SK-N-DZ (cell line): Measurements from ENCODE around the gene CDH15.
"Not testable (repeated sequence)": the region's sequence is repeated elsewhere in the genome, so short reads cannot be mapped to it uniquely, and the experiment has no call there.

Source experiments
- DNase-seq: peaks from one replicate; pipeline ENCODE4 v3.0.0-alpha.2; 2015; ENCODE audit warnings: low spot score

Gene CDH15

DNA sequence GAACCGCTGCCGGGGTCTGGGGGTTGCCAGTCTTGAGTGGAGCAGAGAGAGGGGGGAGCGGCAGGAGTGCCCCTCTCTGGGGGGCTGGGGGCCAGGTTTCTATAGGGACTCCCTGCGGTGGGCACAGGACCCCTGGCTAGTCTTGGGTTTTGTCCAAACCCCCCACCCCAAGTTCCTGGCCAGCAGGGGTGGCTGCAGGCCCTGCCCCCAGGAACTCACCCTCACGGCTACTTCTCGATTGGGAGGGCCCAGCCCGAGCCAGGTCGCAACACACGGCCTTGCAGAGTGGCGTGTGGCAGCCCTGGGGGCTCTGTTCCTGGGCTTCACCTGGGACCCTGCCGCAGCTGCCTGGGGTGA lies 601 bp downstream of the CDH15 start:
- DNase-seq, result no peak

DNA sequence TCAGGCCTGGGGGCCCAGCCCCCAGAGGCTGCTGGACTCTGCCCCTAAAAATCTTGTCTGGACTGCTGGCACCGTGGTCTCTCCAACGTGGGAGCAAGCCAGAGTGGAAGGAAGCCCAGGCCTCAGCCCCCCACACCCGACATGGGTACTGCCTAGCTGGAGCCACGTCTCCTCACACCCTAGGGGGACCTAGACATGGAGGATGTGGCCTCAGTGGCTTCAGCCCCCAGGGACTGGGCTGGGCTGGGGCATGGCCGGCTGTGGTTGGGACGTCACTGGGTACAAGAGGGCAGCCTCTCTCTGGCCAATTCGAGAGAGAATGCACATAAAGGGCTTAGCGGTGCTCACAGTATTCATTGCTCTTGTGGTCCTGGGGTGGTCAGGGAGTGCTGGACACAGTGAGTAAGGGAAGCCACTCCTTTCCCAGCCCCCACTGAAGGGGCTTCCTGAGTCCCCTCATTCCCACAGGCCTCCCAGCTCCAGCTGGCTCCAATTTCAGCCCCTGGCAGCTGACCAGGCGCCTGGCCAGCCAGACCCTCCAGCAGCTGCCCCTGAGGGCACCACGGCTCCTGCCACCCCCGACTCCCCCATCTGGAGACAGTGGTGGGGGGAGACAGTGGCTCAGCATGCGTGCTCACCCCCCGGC lies 1.1 kb downstream of the CDH15 start:
- DNase-seq, result no peak

DNA sequence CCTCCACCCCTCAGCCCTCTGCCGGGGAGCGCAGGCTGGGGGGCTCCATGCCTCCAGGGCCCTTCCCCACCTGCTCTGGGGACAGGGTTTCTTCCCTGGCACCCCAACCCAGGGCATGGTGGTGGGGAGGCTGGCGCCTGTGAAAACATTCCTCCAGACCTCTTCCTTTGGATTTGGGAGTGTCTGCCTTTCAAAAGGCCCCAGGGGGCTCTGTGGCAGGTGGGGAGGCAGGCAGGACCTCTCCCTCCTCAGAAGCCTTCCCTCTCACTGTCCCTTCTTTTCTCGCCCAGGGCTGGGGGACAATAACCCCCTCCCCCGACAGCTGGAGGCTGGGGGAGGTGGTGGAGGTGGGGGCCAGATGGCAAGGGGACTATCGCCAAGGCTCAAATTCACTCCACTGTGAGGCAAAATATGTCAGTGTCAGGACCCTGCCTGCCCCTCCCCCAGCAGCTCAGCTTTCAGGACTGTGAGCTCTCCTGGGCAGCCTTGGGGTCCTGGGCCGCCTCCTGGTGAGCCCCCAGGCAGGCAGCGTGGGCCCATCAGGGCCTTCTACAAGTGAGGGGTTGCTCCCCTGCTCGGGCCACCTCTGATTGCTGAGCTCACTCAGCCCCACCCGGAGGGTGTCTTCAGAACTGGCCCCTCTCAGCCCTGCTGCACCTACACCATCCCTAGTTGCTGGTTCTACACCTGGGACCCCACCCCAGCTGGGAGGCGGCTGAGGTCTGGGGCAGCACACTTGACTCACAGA lies 1.8 kb downstream of the CDH15 start:
- DNase-seq, result no peak

DNA sequence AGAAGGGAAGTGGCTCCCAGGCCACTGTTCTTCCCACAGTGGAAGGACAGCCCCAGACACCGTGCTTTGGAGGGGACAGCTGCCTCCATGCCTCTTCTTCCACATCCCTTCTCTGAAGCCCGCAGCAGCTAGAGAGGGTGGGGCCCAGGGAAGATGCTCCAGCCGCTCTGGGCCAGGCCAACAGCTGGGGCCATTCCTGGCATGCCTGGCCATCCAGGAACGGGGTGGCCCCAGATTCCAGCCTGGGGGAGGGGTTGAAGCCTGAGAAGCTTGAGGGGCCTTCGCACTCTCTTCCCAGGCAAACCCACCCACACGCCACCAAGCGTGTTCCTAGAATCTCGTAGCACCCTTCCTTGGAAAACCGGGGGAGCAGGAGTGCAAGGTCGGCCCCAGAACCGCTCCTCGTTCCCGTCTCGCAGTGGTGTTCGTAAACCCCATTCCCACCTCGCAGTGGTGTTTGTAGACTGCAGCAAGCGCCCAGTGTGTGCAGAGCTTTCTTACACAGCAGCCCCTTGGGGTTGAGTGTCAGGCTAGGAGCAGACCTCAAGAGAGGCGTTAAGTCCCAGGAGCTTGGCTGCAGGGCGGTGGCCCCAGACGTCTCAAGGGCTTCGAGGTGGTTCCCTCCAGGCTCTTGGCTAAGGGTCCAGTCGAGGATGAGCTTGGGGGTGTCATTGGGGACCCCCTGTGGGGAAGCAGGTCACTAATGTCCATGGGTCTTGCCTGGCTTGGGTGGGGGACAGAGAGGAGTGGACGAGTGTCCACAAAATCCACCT lies 2.7 kb downstream of the CDH15 start:
- no peak for DNase-seq

DNA sequence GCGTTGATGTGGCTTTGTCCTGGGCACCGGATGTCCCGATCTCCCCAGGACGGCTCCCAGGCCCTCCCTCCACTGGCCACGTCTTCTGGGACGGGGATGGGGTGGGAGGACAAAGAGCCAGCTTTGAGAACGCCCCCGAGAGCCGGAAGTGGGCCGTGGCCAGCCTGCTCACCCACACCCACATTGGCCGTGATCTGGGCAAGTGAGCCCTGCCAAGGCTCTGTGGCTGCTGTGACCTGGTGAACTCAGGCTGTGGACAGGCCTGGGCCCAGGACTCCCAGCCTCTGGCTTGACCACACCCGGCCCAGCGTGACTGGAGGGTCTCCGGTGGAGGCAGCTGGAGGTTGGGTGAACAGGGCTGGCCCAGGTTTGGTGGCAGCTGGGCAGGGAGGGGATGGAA lies 3.3 kb downstream of the CDH15 start:
- DNase-seq, result no peak

DNA sequence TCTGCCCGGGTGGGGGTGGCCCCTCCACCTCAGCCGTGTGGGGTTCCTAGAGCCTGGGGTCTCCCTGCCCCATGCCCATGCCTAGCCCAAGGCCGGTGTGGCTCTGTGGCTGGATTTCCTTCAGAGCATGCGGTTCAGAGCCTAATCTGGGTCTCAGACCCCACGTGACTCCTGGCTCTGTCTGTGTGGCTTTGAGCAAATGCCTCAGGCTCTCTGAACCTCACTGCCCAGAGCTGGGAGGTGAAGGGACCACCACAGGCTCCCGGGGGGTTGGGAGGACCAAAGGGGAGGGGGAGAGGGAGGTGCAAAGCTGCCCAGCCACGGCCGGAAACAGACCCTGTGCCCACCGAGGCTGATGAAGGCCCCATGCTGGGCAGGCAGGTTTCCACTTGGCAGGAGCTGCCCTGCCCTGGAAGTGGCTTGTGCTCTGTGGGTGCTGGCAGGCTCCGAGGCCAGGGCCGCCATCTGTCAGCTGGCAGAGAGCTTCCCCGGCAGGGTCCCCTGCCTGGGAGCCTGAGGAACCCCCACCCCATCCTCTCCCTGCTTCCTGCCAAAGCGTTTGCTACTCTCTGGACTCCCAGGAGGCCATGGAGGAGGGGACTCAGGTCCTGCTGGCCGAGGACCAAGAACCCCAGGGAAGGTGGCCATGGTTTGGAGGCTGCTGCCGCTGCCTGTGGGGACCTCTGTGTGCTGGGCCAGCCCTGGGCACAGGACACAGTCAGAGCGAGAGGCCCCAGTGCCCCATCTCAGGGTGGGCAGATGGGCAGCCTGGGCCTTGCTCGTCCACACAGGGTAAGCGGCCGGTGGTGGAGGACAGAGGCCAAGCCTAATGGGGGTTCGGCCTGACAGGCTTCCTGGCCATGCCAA lies 4.0 kb downstream of the CDH15 start:
- no peak for DNase-seq

DNA sequence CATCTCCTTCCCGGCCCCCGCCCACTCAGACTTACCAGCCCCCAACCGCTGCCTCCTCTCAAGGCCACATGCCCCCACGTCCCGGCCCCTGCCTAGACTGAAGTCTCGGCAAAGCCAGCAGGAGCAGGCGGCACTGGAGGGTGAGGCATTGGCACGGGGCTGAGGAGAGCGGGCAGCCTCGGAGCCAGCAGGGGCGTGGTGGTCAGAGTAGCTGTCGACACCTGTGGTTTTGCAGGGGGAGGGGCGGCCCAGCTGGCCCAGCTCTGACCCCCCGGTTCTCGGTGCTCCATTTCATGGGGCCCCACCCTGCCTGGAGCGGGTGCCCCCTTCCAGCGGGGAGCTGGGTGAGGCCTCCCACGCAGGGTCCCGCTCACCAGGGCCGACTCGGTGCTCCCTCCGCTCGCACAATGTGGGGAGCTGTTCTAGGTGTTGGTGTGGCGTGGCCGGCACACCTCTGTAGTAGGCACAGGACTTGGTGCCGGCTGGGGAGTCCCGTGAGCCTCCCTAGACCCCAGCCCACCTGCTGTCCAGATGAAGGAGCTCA lies 4.7 kb downstream of the CDH15 start:
- DNase-seq, result no peak

DNA sequence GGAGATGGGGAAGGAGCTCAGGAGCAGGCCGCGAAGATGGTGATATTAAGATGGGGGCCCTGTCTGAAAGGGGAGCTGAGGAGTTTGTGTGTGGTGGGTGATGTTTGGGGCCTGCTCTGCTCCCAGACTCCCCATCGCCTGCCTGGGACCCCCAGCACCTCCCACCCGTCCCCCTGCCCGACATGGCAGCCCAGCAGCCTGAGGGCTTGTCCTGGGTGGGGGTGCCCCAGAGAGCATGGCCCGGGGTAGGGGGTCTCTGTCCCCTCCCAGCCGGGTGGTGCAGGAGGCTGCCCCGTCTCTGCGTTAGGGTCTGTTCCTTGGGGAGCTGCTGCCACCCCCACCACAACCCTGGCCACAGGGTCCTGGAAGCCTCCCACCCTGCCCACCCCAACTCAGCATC lies 5.2 kb downstream of the CDH15 start:
- DNase-seq, result no peak

DNA sequence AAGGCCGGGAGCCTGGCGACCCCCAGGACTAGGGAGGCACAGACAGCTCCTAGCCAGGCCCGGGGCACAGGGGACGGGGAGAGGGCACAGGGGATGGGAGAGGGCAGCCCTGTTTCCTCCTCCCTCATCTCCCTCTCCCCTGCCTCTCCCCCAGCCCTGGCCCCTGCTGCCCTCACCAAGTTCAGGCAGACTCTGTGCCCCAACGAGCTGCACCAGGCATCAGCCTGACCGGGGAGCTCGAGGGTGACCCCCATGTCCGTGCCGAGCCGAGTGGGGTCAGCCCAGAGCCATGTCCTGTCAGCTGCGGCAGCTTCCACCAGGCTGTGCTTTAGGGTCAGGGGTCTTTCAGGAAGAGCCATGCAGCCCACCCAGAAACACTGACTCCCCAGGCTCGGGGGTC lies 6.0 kb downstream of the CDH15 start:
- no peak for DNase-seq

DNA sequence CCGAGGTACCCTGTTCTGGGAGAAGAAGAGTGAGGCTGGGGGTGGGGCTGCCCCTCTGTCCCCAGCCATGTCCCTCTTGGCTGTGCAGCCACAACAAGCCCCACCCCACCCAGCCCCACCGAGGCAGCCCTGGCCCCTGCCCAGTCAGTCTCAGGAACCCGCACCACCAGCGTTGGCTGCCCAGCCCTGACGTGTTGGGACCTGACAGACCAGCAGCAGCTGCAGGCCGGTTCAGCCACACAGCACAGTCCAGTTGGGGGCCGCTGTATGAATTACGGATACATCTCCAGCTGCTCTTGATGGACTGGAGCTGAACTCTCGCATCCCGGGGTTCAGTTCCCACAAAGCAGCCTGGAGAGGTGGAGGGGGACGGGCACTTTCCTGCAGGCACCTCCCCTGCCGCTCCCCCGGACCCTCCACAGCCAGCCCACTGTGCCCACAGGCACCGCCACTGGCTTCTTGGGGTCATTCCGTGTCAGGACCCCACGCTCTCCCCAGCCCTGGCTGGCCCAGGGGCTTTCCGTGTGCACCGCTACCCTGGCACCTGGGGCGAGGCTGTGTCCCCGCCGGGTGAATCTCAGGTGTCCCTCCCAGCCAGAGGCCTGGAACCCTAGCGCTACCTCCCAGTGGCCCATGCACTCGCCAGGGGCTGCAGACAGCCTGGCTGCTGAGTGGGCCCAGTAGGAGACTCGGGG lies 7.1 kb downstream of the CDH15 start:
- DNase-seq, result no peak

DNA sequence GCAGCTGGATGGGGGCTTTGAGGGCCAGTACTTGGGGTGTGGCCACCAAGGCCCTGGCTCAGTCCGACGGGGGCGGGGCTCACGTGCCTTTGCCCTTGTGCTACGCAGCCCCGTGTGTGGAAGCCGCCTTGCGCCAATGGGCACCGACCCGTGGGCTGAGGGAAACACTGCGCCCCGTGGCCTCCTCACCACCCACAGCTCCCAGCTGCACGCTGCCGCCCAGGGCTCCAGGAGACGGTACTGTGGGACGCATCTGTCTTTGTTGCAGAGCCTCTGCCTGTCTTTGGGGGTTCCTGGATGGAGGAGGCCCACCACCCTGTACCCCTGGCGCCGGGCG lies 7.6 kb downstream of the CDH15 start:
- DNase-seq, result no peak

DNA sequence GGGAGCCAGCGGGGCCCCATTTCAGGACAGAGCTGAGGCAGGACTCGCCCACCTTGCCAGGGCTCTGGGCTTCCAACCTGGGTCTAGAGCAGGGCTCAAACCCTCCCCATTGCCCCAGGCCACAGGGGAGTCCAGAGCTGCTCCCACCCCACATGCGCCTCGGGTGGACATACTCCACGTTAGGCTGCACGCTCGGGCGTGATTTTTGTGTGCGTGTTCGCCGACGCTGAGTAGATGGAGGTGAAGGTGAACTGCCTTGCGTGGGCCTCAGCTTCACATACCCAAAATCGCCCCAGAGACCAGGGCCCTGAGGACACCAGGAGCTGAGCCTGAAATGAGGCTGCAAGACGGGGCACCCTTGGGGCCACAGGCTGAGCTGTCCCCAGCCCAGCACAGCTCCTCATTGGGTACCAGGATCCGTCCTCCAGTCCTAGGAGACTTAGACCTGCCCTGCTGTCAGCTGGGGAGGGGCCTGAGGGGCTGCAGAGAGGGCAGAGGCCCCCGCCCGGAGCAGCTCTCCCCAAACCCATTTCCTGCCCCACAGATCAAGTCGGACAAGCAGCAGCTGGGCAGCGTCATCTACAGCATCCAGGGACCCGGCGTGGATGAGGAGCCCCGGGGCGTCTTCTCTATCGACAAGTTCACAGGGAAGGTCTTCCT lies 8.2 kb downstream of the CDH15 start:
- no peak for DNase-seq

DNA sequence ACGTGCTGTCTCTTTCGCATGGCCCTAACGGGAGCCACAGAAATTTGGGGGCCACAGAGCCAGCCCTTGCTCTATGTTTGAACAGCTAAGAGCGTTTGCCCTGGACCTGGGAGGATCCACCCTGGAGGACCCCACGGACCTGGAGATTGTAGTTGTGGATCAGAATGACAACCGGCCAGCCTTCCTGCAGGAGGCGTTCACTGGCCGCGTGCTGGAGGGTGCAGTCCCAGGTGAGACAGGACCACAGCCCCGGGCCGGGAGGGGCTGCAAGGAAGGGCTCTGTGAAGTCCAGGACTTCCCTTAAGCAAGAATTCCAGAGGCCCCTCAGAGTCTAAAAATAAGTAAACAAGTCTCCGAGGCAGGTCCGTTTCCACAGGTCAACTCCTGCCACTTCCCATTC lies 11.9 kb downstream of the CDH15 start:
- no peak for DNase-seq

DNA sequence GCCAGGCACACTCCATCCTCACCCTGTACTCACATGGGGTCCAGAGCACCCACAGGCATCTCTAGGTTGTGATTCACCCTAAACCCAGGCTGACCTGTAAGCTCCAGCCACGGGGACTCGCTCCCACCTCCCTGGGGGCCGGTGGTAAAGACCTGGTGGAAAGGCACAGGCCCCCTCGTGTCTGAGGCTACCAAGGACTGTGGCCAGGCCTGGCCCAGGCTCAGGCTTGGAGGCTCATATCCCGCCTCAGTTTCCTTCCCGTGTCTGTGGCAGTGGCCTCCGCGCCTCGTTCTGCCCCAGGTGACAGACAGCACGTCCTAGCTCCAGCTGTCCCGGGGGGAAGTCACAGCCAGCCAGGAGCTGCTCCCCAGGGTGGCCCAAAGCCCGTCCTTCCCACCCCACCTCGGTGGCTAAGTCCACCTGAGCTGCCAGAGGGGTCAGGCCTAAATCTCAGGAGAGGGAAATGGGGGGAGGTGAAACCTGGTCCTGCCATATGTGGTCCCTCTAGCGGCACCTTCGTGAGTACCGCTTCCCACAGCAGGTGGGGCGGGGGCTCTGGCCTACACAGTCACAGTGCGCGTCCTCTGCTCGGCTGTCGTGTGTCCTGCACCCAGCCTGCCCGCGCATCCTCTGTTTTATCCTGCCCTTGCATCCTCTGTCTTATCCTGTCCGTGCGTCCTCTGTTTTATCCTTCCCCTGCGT lies 12.6 kb downstream of the CDH15 start:
- DNase-seq, result no peak

DNA sequence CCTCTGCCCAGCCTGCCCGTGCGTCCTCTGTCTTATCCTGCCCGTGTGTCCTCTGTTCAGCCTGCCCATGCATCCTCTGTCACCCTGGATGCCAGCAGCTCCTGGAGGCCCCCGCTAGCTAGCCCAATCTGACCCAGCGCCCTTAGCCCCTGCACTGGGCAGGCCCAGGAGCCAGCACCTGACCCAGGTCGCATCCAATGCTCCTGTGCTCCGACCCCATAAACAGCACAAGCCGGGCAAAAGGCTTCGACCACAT lies 13.1 kb downstream of the CDH15 start:
- no peak for DNase-seq

DNA sequence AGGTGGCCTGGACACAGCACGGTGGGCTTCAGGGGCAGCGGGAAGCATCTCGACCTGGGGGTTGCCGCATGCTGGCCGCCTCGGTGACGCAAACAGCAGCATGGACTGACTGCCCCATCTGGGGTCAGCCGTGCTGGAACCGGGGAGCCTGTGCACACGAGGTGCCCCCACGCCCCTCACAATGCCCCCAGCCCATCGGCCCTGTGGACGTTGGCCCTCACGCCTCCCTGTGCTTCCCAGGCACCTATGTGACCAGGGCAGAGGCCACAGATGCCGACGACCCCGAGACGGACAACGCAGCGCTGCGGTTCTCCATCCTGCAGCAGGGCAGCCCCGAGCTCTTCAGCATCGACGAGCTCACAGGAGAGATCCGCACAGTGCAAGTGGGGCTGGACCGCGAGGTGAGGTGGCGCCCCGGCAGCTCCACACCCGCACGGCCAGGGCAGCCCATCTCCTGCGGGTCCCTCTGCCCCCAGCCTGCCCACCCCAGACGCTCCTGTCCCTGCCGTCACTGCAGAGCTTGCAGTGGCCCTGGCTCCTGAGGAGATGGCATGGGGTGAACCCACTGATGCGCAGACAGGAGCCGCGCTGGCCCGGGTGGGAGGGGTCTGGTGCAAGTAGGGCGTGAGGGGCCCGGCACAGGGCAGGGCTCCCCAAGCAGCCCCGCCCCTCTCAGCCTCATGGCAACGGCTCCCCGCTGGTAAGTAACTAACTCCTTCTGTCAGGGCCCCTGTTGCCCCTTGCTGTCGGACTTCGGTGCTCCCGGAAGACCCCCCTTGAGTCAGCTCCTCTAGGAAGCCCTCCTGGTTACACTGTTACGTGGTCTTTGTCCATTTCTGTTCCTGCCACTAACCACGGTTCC lies 13.6 kb downstream of the CDH15 start:
- no peak for DNase-seq

DNA sequence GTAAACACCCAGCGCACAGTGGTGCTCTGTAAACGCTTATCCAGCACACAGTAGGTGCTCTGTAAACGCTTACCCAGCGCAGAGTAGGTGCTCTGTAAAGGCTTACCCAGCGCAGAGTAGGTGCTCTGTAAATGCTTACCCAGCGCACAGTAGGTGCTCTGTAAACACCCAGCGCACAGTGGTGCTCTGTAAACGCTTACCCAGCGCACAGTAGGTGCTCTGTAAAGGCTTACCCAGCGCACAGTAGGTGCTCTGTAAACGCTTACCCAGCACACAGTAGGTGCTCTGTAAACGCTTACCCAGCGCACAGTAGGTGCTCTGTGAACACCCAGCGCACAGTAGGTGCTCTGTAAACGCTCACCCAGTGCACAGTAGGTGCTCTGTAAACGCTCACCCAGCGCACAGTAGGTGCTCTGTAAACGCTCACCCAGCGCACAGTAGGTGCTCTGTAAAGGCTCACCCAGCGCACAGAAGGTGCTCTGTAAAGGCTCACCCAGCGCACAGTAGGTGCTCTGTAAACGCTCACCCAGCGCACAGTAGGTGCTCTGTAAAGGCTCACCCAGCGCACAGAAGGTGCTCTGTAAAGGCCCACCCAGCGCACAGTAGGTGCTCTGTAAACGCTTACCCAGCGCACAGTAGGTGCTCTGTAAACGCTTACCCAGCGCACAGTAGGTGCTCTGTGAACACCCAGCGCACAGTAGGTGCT lies 14.5 kb downstream of the CDH15 start:
- DNase-seq, result not testable (repeated sequence)

DNA sequence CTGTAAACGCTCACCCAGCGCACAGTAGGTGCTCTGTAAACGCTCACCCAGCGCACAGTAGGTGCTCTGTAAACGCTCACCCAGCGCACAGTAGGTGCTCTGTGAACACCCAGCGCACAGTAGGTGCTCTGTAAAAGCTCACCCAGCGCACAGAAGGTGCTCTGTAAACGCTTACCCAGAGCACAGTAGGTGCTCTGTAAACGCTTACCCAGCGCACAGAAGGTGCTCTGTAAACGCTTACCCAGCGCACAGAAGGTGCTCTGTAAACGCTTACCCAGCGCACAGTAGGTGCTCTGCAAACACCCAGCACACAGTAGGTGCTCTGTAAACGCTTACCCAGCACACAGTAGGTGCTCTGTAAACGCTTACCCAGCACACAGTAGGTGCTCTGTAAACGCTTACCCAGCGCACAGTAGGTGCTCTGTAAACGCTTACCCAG lies 15.1 kb downstream of the CDH15 start:
- not testable (repeated sequence) for DNase-seq
